OCI-LY7 (cell line): ENCODE measurements around the gene CAMK4. TPM values are rescaled to one million over a fixed set of nuclear protein-coding genes. Genes with fewer than 3 reads are reported as not detected.

Source experiments
- BruUV-seq: library from RNA; stranded (reverse); fragments of 400-500 nt; replicated peaks from 2 replicates; lab custom pipeline; 2021; lab: Mats Ljungman, UMichigan
- CTCF ChIA-PET: fragments of 300-600 bp; sonication (Branson Sonifier 250); formaldehyde crosslinking; loops from one replicate; lab custom pipeline; 2022; ENCODE audit warnings: antibody characterized with exemption; ENCODE audit not compliant: unreplicated experiment; lab: Charles Lee
- POLR2A ChIA-PET: fragments of 300-600 bp; sonication (Branson Sonifier 250); formaldehyde crosslinking; loops from one replicate; lab custom pipeline; 2022; ENCODE audit warnings: antibody characterized with exemption; lab: Charles Lee
- DNase-seq: peaks from one replicate; pipeline ENCODE4 v3.0.0-alpha.2; 2015; ENCODE audit warnings: low spot score
- H2AFZ ChIP-seq: fragments of 200-600 bp; sonication (generic), shearing (Covaris generic); 2 replicates; pipeline ENCODE4 v1.6.1; 2014; ENCODE audit warnings: mild to moderate bottlenecking, antibody characterized with exemption, low read length, moderate library complexity
- H3K27ac ChIP-seq: fragments of 200-600 bp; sonication (generic); 2 replicates; pipeline ENCODE4 v1.5.1; 2014; ENCODE audit warnings: mixed run types, low read depth, mild to moderate bottlenecking, moderate library complexity, low read length, inconsistent platforms; ENCODE audit not compliant: poor library complexity, severe bottlenecking
- H3K36me3 ChIP-seq: fragments of 200-600 bp; sonication (generic); 2 replicates; pipeline ENCODE4 v1.6.1; 2014; ENCODE audit warnings: mild to moderate bottlenecking, antibody characterized with exemption, low read length, moderate library complexity, mixed read lengths; ENCODE audit not compliant: insufficient read depth
- H3K4me1 ChIP-seq: fragments of 200-600 bp; sonication (generic); 2 replicates; pipeline ENCODE4 v1.5.1; 2014; ENCODE audit warnings: mild to moderate bottlenecking, low read length; ENCODE audit not compliant: insufficient read depth, poor library complexity, severe bottlenecking
- H3K4me2 ChIP-seq: fragments of 200-600 bp; sonication (generic); 2 replicates; pipeline ENCODE4 v1.6.1; 2014; ENCODE audit warnings: mild to moderate bottlenecking, low read length
- H3K4me3 ChIP-seq: fragments of 200-600 bp; sonication (generic); 2 replicates; pipeline ENCODE4 v1.5.1; 2014; ENCODE audit warnings: mild to moderate bottlenecking, low read depth, low read length; ENCODE audit not compliant: poor library complexity, severe bottlenecking
- H3K79me2 ChIP-seq: fragments of 200-600 bp; sonication (generic); 2 replicates; pipeline ENCODE4 v1.6.1; 2016; ENCODE audit warnings: low read depth, mild to moderate bottlenecking, low read length, moderate library complexity, mixed read lengths; ENCODE audit not compliant: insufficient read depth
- H3K9me2 ChIP-seq: fragments of 200-600 bp; sonication (generic); 2 replicates; pipeline ENCODE4 v1.6.1; 2016; ENCODE audit warnings: mild to moderate bottlenecking, low read length, mixed read lengths; ENCODE audit not compliant: insufficient read depth
- H3K9me3 ChIP-seq: fragments of 200-600 bp; sonication (generic); 2 replicates; pipeline ENCODE4 v1.6.1; 2014; ENCODE audit warnings: mild to moderate bottlenecking, mixed run types, low read length, mixed read lengths
- H4K20me1 ChIP-seq: fragments of 200-600 bp; sonication (generic); 2 replicates; pipeline ENCODE4 v1.6.1; 2014; ENCODE audit warnings: mild to moderate bottlenecking, antibody characterized with exemption, low read length, moderate library complexity, mixed read lengths; ENCODE audit not compliant: insufficient read depth
- EZH2phosphoT487 ChIP-seq: fragments of 200-600 bp; sonication (generic); IDR thresholded peaks from 2 replicates; pipeline ENCODE4 v1.6.1; 2018; ENCODE audit warnings: low read depth, borderline replicate concordance, mild to moderate bottlenecking, mixed run types, antibody characterized with exemption, low read length, moderate library complexity, mixed read lengths
- intact Hi-C: fragments of 100-400 bp; cut with micrococcal nuclease; formaldehyde crosslinking; loops from one replicate; pipeline ENCODE4 v1.10.0; 2022; ENCODE audit not compliant: unreplicated experiment
- total RNA-seq, 2 experiments: library from RNA; depleted of rRNA in 1 of 2; stranded (reverse); fragments of >200 nt in 1 of 2; shearing (Covaris generic) in 1 of 2; gene quantifications; 2 replicates each; pipeline ENCODE4 v1.2.3, GENCODE V29; 2014 to 2022
- TF ChIP-seq, protein P1 (sequence below): fragments of 200-600 bp; sonication (generic); conservative IDR thresholded peaks from 2 replicates; pipeline ENCODE4 v1.5.1; 2014; ENCODE audit warnings: mild to moderate bottlenecking, antibody characterized with exemption, low read length, moderate library complexity, mixed read lengths

CAMK4 gene
- total RNA-seq, 2 experiments from 2014 or later, result 25.4 to 40.2 TPM

DNA sequence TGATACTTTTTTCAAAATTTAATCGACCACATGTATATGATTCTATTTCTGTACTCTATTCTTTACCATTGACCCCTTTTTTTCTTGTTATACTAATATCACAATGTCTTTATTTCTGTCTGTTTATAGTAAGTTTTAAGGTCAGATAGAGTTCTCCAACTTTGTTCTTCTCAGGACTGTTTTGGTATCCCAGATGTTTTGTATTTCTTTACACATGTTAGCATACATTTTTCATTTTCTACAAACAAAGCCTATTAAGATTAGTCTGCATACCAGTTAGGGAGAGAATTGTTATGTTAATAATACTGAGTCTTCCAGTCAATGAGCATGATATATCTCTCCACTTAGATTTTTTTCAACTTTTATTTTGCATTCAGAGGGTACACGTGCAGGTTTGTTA, 8.2 kb upstream of the CAMK4 start:
- H3K9me3 ChIP-seq, result no peaks in the 10 kb centered on the region

DNA sequence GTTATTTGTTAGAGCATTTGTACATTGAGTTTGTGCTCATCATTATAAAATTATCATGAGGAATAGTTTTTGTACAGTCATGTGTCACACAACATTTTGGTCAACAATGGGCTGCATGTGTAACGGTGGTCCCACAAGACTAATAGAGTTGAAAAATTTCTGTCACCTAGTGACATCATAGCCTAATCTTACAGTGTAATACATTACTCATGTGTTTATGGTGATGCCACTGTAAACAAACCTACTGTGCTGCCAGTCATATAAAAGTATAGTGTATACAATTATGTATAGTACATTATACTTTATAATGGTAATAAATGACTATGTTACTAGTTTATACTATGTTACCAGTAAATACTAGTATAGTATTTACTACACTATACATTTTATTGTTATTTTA, 3.0 kb upstream of the CAMK4 start:
- Histone ChIP-seq H3K27ac (no peak overlapping the region), H3K4me1 (no peaks in the 10 kb centered on the region), H4K20me1 (no peaks in the 10 kb centered on the region), H3K9me2 (no peaks in the 10 kb centered on the region), H3K36me3 (no peaks in the 10 kb centered on the region), H3K79me2 (peaks cover 16% of the 10 kb centered on the region; the same call in 1 of the 2 replicates), H3K4me3 (no peak overlapping the region), H3K9me3 (no peaks in the 10 kb centered on the region), H3K4me2 (no peak overlapping the region), H2AFZ (no peak overlapping the region)
- TF ChIP-seq, protein P1, sequence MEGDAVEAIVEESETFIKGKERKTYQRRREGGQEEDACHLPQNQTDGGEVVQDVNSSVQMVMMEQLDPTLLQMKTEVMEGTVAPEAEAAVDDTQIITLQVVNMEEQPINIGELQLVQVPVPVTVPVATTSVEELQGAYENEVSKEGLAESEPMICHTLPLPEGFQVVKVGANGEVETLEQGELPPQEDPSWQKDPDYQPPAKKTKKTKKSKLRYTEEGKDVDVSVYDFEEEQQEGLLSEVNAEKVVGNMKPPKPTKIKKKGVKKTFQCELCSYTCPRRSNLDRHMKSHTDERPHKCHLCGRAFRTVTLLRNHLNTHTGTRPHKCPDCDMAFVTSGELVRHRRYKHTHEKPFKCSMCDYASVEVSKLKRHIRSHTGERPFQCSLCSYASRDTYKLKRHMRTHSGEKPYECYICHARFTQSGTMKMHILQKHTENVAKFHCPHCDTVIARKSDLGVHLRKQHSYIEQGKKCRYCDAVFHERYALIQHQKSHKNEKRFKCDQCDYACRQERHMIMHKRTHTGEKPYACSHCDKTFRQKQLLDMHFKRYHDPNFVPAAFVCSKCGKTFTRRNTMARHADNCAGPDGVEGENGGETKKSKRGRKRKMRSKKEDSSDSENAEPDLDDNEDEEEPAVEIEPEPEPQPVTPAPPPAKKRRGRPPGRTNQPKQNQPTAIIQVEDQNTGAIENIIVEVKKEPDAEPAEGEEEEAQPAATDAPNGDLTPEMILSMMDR, result no peak
- no peak for TF ChIP-seq EZH2phosphoT487
- intact Hi-C loops, result loop anchor here (5.0 to 10.0 kb wide), 4 partner anchors 64 to 941 kb away; no protein-coding TSS in a partner anchor
- ChIA-PET CTCF (no interaction called here), POLR2A (no interaction called here)
- no peak for DNase-seq
- no TSS peak for BruUV-seq

More for the DNA sequence above, 8.2 kb upstream of the CAMK4 start:
- no peak for DNase-seq
- no peaks in the 10 kb centered on the region for H3K9me2 ChIP-seq
- no peak overlapping the region for H3K4me3 ChIP-seq
- H4K20me1 ChIP-seq, result no peaks in the 10 kb centered on the region
- H3K27ac ChIP-seq, result no peak overlapping the region
- H2AFZ ChIP-seq, result no peak overlapping the region
- POLR2A ChIA-PET, result interaction anchor here (0.6 to 0.9 kb wide), 2 partner anchors 51 to 71 kb away, joined by 3 to 5 read pairs; no protein-coding TSS in a partner anchor
- no peaks in the 10 kb centered on the region for H3K79me2 ChIP-seq
- TF ChIP-seq, protein P1, result no peak
- no peak for TF ChIP-seq EZH2phosphoT487
- CTCF ChIA-PET, result no interaction called here
- H3K4me2 ChIP-seq, result no peak overlapping the region
- no peaks in the 10 kb centered on the region for H3K36me3 ChIP-seq
- no peaks in the 10 kb centered on the region for H3K4me1 ChIP-seq
- BruUV-seq, result no TSS peak
- intact Hi-C loops, result no loop called here

DNA sequence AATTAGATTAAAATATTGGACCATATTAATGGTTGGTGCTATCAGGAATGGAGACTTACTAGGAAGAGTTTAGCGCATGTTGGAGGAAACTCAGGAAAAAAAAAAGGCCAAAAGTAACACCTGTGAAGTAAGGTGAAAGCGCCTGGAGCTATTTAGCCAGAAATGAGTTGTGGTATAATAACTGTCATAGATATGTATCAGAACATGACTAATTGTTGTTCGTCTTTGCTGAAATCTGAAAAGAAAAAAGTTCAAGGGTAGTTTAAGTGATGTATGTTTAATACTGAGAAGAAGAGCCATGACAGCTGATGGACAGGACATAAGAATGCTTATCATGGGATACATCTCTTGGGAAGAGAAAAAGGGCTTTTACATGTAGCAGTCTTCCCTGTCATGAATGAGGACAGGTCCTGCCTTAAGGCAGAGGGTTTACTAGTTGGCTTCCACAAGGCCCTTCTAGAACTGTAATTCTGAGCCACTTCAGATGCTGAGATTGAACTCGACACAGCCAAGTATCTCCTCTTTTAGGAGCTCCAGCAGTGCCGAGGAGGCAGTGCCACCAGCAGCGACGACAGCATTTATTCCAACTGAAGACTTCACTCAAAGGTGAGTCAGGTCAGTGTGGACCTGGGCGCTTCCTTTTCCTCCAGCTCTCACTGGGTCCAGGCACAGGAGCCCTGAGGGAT, 940 bp upstream of the CAMK4 start:
- peak overlapping the region; percentile 81 for H2AFZ ChIP-seq
- H3K79me2 ChIP-seq, result peaks cover 37% of the 10 kb centered on the region; the same call in 1 of the 2 replicates
- ChIA-PET POLR2A (interaction anchor here (0.6 to 2.6 kb wide), 11 partner anchors 10 to 1469 kb away, joined by 3 to 18 read pairs (median 4); no protein-coding TSS in a partner anchor), CTCF (interaction anchor here (0.7 kb wide), 2 partner anchors 95 to 1507 kb away, joined by 5 to 11 read pairs; no protein-coding TSS in a partner anchor)
- H3K4me2 ChIP-seq, result peak overlapping the region; percentile 91
- TF ChIP-seq, protein P1, result no peak
- TF ChIP-seq EZH2phosphoT487, result no peak
- H3K9me3 ChIP-seq, result no peaks in the 10 kb centered on the region
- DNase-seq, result no peak
- no peaks in the 10 kb centered on the region for H3K9me2 ChIP-seq
- no peaks in the 10 kb centered on the region for H3K36me3 ChIP-seq
- intact Hi-C loops, result loop anchor here (2.0 to 10.0 kb wide), 5 partner anchors 56 to 939 kb away; no protein-coding TSS in a partner anchor
- no peaks in the 10 kb centered on the region for H4K20me1 ChIP-seq
- H3K4me3 ChIP-seq, result peak overlapping the region; percentile 75
- H3K4me1 ChIP-seq, result peaks cover 12% of the 10 kb centered on the region
- no peak overlapping the region for H3K27ac ChIP-seq
- no TSS peak for BruUV-seq
